ENCODE measurements around the gene CELA1.
"Not testable (repeated sequence)": the region's sequence is repeated elsewhere in the genome, so short reads cannot be mapped to it uniquely, and the experiment has no call there.

CELA1 gene

GRCh38 chr12:51348116-51348515, 1.6 kb upstream of the CELA1 start:
- DNase-seq (ENCODE audit: extremely low read depth, low read depth) = no peak
- no peak for TF ChIP-seq CTCF (IDR thresholded peaks at IDR 0.05; ENCODE audit: low read depth, low read length, missing control alignments)
- no peak overlapping the region for H3K4me3 ChIP-seq (replicated peaks; ENCODE audit: low read depth, low read length)

GRCh38 chr12:51345681-51346080, 798 bp downstream of the CELA1 start:
- no peak overlapping the region for H3K4me3 ChIP-seq (replicated peaks; ENCODE audit: low read depth, low read length)
- TF ChIP-seq CTCF (IDR thresholded peaks at IDR 0.05; ENCODE audit: low read depth, low read length, missing control alignments) = no peak
- no peak for DNase-seq (ENCODE audit: extremely low read depth, low read depth)

- no peak overlapping the region for H3K4me3 ChIP-seq (replicated peaks; ENCODE audit: low read depth, low read length)
- DNase-seq (ENCODE audit: extremely low read depth, low read depth) = no peak
- TF ChIP-seq CTCF (IDR thresholded peaks at IDR 0.05; ENCODE audit: low read depth, low read length, missing control alignments) = no peak
Observed at GRCh38 chr12:51343201-51343600, 3.3 kb downstream of the CELA1 start.

- DNase-seq (ENCODE audit: extremely low read depth, low read depth) = no peak
- no peak for TF ChIP-seq CTCF (IDR thresholded peaks at IDR 0.05; ENCODE audit: low read depth, low read length, missing control alignments)
- no peak overlapping the region for H3K4me3 ChIP-seq (replicated peaks; ENCODE audit: low read depth, low read length)
Observed at GRCh38 chr12:51342416-51342815, 4.1 kb downstream of the CELA1 start.

GRCh38 chr12:51341251-51342007, 5.0 kb downstream of the CELA1 start:
- DNase-seq (ENCODE audit: extremely low read depth, low read depth) = no peak
- H3K4me3 ChIP-seq (replicated peaks; ENCODE audit: low read depth, low read length) = no peak overlapping the region
- peak; percentile 98 for TF ChIP-seq CTCF (IDR thresholded peaks at IDR 0.05; ENCODE audit: low read depth, low read length, missing control alignments)

- TF ChIP-seq CTCF (IDR thresholded peaks at IDR 0.05; ENCODE audit: low read depth, low read length, missing control alignments) = no peak
- no peak for DNase-seq (ENCODE audit: extremely low read depth, low read depth)
Observed at GRCh38 chr12:51339750-51340149, 6.7 kb downstream of the CELA1 start.

GRCh38 chr12:51337336-51337735, 9.1 kb downstream of the CELA1 start:
- not testable (repeated sequence) for H3K4me3 ChIP-seq (replicated peaks; ENCODE audit: low read depth, low read length); DNase-seq (ENCODE audit: extremely low read depth, low read depth)

More at GRCh38 chr12:51339750-51340149, 6.7 kb downstream of the CELA1 start:
- H3K4me3 ChIP-seq (replicated peaks; ENCODE audit: low read depth, low read length) = no peak overlapping the region

Data from HFF-Myc (cell line).